SK-N-DZ (cell line): Measurements from ENCODE around the gene CHCHD4. TPM values are rescaled to one million over a fixed set of nuclear protein-coding genes. Genes with fewer than 3 reads are reported as not detected.

ENCODE experiments used
- DNase-seq: peaks from one replicate; pipeline ENCODE4 v3.0.0-alpha.2; 2015; ENCODE audit warnings: low spot score
- polyA plus RNA-seq, 2 experiments: library from polyadenylated mRNA; depleted of rRNA; stranded (reverse); fragments of >200 nt; gene quantifications; 2 replicates each; pipeline ENCODE4 v1.2.3, GENCODE V29; 2014

The CHCHD4 gene
- 36.0 and 42.6 TPM in 2 replicates for polyA plus RNA-seq (2014; cell fraction: cytosol; rRNA removed)
- 19.9 and 26.3 TPM in 2 replicates for polyA plus RNA-seq (2014; cell fraction: nucleus; rRNA removed)

- peak; percentile 100 for DNase-seq
Measured at GRCh38 chr3:14124615-14125192, at the start of gene CHCHD4, which contains the start of gene TMEM43. Gene CHCHD4, minus strand, starts transcription at chr3:14124870. Its CDS starts 194 bp downstream, at chr3:14124676. Gene TMEM43, plus strand, starts transcription at chr3:14125052. Its CDS starts 142 bp downstream, at chr3:14125194.

- no peak for DNase-seq
Measured at GRCh38 chr3:14172496-14172895, 47.8 kb upstream of the CHCHD4 start.

- DNase-seq, result no peak
Measured at GRCh38 chr3:14170531-14171159, 46.0 kb upstream of the CHCHD4 start.

DNA sequence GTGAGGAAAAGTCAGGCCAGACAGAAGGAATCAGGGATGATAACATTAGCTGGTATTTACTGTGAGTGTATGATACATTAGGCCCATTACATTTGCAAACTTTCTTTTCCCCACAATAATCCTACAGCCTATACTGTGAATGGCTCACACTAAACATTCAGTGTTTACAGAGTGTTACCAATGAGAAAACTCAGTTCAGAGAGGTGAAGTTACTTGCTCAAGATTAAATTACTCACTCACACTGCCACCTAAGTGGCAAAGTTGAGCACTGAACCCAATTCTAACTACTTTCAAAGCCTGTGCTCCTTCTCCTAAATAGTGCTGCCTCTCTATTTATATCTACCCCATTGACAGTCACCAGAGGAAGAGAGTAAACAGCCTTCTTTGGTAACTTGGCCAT, 45.2 kb upstream of the CHCHD4 start:
- DNase-seq, result no peak

GRCh38 chr3:14169435-14169834, 44.8 kb upstream of the CHCHD4 start:
- no peak for DNase-seq

GRCh38 chr3:14166877-14167603, 42.4 kb upstream of the CHCHD4 start:
- no peak for DNase-seq

GRCh38 chr3:14162178-14162577, 37.5 kb upstream of the CHCHD4 start:
- DNase-seq, result no peak

DNA sequence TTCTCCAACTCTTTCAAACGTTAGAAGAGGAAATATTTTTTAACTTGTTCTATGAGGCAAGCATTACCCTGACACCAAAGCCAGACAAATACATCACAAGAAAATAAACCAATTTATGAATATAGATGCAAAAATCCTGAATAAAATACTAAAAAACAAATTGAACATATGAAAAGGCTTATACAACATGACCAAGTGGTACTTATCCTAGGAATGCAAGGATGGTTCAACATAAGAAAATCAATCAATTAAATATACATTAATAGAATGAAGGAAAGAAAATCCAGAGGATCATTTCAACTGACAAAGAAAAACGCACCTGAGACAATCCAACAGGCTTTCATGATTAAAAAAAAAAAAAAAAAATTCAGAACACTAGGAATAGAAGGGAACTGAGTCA, 36.6 kb upstream of the CHCHD4 start:
- DNase-seq, result no peak

- DNase-seq, result no peak
Measured at GRCh38 chr3:14159426-14159825, 34.8 kb upstream of the CHCHD4 start.

GRCh38 chr3:14158370-14158769, 33.7 kb upstream of the CHCHD4 start:
- no peak for DNase-seq

DNA sequence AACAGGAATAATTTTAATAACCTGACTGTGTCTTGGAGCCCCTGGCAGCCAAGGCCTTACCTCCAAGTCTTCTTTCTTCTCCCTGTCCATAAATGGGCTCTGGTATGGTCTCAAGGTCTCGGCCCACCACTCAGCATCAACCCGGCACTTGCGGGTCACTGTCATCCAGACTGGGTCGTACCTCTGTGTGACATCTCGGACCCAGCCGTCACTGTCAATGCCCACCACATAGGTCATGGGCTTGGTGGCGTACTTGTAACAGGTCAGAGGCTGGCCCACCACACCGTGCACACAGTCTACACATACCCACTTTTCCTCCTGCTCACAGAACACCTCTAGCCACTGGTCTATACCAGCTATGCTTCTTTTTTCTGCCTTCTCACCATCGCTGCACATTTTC, 33.3 kb upstream of the CHCHD4 start:
- no peak for DNase-seq

DNA sequence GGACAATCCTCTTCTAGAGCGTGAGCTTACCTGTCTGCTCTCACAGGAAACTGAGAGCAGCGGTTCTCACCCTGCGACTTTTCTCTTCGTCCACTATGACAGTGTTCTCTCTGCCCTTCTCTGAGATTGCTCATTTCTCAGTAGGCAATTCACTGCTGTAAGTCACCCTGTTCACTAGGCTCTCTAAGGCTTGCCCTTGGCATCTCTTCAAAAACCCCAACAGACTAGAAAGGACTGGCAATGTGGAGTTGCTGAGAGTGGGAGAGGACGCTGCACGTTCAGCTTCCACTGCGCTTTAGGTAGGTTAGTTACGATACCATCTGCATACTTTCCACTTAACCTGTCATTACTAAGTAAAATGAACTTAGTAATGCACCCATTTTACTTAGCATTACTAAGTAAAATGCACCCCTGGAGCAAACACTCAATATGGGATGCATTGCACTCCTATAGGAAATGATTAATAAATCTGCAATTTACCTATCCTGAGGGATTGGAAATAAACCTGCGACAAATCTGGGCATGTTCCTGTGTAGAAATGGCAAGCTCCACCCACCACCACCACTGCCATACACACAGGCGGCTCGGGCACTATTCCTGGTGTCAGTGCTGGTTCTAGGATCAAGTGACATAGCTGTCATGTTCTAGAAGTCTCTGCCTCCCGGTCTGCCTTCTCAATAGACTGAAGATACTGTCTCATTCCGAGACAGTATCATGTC, 32.3 kb upstream of the CHCHD4 start:
- DNase-seq, result no peak

DNA sequence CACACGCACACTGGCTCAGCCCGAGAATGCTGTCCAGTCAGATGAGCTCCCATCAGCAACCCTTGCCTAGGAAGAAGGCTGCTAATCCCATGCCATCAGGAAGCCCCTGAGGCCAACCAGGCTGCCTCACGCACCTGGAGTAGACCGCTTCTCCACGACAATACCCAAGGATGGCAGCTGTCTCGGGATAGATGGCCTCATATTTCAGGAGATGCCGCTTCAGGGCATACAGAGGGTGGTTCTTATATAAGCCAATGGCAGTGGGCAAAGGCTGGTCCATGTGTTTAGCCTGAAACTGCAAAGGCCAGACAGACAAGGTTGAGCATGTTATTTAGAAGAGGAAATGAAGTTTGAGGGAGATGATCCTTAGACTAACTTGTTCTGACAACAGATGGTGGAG, 31.5 kb upstream of the CHCHD4 start:
- DNase-seq, result no peak

GRCh38 chr3:14154895-14155440, 30.3 kb upstream of the CHCHD4 start:
- DNase-seq, result no peak

DNA sequence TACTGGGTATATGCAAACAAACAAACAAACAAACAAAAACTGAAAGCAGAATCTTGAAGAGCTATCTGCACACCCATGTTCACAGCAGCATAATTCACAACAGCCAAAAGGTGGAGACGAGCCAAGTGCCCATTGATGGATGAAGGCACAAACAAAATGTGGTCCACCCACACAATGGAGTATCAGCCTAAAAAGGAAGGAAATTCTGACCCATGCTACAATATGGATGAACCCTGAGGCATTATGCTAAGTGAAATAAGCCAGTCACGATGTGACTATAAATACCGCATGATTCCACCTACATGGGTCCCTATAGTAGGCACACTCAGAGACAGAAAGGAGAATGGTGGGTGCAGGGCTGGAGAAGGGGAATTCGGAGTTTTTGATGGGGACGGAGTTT, 29.6 kb upstream of the CHCHD4 start:
- DNase-seq, result no peak

GRCh38 chr3:14153663-14154062, 29.0 kb upstream of the CHCHD4 start:
- DNase-seq, result no peak

GRCh38 chr3:14152963-14153355, 28.3 kb upstream of the CHCHD4 start:
- DNase-seq, result no peak

- no peak for DNase-seq
Measured at GRCh38 chr3:14152233-14152962, 27.7 kb upstream of the CHCHD4 start.

- DNase-seq, result no peak
Measured at GRCh38 chr3:14151471-14152083, 26.9 kb upstream of the CHCHD4 start.

DNA sequence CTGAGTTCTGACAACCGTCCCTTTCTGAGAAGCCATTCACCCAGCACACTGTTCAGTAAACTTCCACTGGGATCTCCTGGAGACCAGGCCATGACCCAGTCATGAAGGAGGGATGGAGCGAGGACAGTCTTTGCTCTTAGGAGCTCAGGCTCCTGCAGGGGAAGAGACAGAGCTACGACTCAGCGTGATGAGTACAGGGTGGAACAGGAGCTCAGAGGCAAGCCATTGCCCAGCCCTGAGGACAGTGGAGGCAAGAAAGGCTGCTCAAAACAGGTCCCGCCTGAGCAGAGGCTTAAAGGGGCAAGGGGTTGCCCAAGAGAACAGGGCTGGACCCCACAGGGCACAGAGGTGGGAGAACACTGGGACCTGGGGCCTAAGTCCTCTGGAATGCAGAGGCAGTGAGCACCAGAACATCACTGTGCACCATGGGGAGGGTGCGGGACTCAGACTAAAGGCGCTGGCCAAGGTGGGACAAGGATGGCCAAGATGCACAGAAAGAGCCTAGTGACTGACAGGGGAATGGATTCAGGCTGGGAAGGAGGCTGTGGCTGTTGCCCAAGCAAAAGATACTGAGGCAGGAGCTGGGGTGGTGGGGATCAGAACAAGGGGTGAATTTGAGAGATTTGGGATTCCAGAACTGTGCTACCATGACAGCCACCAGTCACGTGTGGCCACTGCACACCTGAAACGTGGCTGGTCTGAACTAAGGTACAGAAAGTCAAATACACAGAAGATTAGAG, 26.0 kb upstream of the CHCHD4 start:
- DNase-seq, result no peak
